NK-92 (cell line): ENCODE data around the gene SNX4.
"Not testable (repeated sequence)": the region's sequence is repeated elsewhere in the genome, so short reads cannot be mapped to it uniquely, and the experiment has no call there.

Experiments used
- DNase-seq: peaks from one replicate; lab custom pipeline; 2025; ENCODE audit not compliant: unreplicated experiment; lab: John Stamatoyannopoulos, UW

The SNX4 gene

DNA sequence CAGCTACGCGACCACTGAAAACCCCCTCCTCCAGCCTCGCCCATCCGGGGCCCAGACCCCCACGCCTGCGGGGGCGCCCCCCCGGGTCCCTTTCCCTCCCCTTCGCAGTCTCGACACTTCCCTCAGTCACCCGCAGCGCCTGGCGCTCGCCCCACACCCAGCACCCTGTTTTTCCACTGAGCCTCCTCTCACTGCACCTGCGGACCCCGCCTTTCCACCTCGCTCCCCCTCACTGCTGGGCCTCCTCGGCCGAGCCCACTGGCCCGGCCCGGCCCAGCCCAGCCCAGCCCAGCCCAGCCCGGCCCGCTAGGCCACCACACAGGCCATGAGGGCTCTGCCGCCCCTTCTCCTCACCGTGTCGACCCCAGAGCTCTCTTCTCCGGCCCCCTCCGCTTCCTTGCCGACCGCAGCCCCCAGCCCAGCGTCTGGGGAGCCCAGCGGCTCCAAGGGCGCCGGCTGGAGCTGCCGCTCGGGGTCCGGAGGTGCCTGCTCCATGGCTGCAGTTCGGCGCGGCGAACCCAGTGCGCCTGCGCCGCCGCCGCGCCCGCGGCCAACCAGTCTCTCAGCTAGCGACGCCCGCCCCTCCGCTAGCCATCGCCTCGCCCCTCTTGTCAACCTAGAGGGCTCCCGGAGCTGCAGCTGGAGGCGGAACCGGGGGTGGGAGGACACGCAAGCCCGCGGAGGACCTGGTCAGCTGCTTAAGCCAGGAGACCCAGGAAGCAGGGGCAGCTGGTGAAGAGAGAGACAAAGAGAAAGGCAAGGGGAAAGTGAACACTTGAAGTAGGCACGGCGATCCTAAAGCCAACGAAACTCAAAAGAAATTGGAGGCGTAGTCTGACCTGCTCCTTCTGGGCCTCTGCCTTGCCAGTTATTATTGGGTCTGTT lies at the start of gene SNX4:
Gene SNX4 (minus strand): TSS at position 525 of the 885 bp plus-strand sequence. CDS start 30 bp downstream, at position 495.
- peak; percentile 65 for DNase-seq

DNA sequence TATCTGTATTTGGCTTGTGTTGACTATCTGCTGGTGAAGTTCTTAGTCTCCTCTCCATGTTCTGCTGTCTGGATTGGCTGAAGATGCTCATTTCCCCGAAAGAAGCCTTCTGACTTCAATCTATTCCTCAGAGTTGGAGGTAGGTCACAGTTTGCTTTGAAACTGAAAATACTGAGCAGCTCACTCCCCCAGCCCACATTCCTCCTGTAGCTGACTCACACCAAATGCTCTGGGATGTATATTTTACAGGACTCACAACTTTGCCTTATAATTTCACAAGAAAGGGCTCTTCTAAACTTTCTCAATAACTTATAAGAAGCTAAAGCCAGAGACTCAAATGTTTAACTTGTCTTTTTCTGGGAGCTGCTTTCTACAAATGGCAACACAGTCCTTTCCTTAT lies 36.3 kb upstream of the SNX4 start:
- DNase-seq: no peak

DNA sequence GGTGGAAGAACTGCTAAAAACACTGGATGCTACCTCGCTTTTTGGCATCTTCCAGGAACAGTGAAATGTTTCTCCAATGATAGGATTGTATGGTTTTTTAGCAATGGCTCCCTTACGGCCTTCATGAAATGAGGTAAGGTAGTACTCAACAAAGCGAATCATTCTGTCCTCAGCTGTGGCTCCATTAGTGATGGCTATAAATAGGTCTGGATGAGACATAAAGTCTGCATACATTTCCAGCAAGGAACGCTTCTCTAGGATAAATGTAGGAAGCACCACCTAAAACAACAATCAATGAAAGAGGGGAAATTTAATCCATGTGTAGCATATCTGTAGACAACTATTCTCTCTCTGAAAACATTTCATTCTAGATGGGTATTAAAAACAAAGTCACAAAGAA lies 32.4 kb upstream of the SNX4 start:
- no peak for DNase-seq

DNA sequence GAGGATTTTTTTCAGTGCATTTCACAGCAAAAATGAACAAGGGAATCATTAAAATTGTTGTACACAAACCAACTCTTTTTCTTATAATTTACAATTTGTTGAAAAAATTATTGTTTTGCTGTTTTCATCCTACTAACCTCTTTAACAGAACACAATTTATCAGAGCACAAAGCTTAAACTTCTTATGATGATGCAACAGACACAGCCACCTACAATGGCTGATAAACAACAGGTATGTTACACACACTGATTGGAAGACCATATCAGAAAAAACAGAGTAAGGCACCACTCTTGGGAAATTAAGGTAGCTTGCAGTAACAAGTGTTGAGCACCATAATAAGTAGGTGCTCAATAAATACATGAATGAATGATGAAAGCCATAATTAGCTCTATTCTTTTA lies 8.9 kb upstream of the SNX4 start:
- DNase-seq: no peak

DNA sequence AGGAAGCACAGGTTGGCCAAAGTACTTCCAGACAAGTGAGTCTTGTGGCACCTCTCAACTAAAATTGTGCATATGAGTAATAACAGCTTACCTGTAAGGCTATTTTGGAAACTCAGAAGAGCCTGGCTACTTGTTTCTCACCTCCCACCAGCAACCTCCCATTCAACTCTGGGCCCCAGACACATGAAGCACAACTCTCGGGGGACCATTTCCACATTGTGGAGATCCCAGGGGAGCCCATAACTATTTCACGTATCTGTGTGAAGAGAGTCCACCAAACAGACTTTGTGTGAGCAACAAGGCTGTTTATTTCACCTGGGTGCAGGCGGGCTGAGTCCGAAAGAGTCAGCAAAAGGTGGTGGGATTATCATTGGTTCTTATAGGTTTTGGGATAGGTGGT lies 5.2 kb upstream of the SNX4 start:
- DNase-seq: no peak

DNA sequence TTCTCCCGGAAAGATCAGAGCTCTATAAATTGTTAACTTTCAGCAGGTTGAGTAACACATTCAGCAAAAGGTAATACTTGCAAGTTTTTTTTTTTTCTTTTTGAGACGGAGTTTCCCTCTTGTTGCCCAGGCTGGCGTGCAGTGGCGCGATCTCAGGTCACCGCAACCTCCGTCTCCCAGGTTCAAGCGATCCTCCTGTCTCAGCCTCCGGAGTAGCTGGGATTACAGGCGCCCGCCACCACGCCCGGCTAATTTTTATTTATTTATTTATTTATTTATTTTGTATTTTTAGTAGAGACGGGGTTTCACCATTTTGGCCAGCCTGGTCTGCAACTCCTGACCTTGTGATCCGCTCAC lies 539 bp upstream of the SNX4 start:
- not testable (repeated sequence) for DNase-seq

DNA sequence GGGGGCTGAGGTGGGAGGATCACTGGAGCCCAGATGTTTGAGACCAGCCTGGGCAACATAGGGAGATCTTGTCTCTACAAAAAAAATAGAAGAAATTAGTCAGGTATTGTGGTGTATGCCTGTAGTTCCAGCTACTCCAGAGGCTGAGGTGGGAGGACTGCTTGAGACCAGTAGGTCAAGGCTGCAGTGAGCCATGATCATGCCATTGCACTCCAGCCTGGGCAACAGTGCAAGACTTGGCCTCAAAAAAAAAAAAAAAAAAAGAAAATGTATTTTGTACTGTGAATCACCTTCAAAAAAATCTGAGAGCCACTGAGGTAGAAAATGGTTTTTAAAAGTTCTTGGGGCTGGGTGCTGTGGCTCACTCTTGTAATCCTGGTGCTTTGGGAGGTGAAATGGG lies 4.6 kb downstream of the SNX4 start:
- no peak for DNase-seq

DNA sequence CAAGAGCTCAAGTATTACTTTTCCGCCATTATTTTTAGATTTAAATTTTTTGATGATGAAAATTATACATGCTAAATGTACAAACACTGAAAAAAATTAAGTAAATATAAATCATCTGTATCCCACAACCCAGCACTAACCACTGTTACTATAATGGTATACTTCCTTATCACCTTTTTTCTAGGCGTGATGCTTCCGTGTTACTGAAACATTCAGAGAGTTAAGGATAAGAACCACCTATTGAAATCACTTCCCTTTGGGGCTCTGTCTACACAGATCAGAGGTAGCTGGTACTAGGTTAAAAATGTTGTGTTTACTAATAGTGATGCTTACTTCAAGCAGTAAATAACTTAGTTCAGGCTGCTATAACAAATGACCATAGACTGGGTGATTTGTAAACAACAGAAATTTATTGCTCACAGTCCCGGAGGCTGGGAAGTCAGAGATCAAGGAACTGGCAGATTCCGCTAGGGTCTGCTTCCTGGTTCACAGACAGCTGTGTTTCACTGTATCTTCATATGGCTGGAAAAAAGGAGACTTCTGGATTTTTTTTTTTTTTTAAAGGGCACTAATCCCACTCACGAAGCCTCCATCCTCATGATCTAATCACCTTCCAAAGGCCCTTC lies 6.4 kb downstream of the SNX4 start:
- DNase-seq: no peak

DNA sequence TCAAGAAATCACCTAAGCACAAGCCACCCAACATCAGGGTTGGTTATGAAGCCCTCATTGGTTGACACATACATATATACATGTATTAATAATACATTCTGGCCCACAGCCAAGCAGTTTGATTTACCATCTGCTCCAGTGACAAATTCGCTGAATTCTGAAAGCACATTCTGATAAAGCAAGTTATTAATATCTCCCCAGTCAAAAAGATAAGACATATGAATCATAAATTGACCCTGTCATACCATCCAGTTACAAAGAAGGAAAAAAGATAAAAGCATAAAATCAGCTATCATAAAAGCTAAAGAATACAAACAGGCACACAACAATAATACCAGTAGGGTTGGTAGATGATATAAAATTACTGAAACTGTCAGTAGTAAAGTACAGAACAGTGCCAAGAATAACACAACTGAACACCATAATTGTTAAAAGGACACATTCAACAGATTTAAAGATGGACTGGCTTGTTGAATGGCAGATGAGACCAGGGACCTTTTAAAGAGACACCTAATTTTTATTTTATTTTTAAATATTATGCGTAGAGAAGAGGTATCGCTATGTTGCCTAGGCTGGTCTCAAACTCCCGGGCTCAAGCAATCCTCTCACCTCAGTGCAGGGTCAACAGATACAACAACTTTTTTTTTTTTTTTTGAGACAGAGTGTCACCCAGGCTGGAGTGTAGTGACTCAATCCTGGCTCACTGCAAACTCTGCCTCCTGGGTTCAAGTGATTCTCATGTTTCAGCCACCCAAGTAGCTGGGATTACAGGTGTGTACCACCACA lies 7.7 kb downstream of the SNX4 start:
- no peak for DNase-seq

DNA sequence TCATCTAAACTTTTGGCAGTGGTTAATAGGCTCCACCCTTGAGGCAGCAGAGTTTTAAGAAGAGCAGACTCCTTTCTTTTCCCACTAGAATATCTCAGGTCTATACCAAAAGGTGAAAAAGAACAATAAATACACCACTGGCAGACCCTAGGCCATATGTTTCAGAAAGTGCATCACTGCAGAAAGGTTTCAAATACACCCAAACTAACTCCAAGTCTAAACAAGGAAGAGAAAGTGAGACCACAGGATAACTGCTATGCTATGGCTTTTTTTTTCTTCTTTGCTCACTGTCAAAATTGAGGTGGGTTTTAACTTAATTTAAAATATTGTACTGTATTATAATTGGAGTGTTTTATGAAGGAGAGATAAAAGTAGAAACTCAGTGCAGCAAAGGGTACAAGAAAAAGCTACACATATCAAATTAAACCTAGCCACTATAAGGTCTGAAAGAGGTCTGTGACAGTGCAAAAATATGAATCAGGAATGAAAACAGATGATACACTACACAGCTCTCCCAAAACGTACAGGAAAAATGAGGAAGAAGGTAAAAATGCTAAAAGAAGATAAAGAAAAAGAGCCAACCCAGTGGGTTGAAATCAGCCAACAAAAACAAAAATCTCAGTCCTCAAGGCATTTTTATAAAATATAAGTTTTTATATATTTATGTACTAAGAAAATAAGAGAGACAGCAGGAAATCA lies 8.4 kb downstream of the SNX4 start:
- no peak for DNase-seq

DNA sequence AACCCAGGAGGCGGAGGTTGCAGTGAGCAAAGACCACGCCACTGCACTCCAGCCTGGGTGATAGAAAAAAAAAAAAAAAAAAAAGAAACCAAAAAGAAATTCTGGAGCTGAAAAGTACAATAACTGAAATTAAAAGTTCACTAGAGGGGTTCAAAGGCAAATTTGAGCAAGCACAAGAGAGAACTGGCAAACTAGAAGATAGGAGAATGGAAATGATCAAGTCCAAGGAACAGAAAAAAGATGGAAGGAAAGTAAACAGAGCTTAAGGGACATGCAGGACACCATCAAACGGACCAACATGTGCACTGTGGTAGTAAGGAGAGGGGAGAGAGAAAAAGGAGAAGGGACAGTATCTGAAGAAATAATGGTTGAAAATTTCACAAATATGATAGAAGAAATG lies 12.9 kb downstream of the SNX4 start:
- DNase-seq: no peak

DNA sequence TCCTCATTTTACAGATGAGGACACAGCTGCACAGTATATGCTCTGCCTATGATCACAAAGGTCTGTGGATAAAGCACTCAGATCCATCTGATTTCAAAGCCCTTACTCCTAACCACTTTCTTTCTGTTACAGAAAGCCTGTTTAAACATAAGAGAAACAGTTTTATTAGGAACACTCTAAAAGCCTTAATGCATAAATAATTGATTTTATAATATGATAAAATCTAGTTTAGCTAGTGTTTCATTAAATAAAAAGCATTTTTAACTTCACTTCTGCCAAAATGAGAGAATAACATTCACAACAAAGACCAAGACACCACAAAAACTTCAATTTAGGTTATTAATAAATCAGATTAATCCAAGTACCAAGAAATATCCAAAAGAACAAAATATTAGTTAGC lies 21.4 kb downstream of the SNX4 start:
- DNase-seq: no peak

DNA sequence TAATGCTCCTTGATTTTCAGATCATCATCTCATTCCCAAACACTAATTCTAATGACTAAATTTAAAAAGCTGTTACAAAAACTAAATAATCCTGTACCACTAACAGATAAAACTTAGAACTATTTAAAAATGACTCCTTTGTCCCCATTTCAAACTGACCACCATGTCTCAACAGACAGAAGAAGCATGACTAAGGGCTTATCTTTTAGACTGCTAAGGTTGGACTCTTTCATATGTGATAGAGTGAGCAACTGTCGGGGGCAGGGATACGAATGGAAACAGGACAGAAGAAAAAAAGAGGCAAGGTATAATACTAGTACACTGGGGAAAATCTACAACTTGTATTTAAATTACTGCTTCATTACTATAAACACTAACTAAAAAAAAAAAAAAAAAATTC lies 23.3 kb downstream of the SNX4 start:
- no peak for DNase-seq

DNA sequence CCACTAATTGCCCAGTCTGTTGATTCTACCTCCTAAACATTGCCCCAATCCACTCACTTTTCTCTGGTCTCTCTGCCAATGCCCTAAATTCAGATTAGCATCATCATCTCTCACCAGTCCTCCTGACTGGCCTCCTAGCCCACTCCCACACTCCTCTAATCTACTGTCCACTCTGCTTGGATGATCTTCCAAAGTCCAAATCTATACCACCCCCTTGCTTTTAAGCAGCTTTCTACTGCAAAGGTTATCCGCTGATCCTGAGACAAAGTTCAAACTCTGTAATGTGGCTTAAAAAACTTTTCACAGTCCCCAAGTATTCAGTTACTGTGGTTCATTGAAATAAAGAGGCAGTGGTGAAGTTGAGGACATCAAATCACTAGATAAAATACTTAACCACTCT lies 37.6 kb downstream of the SNX4 start:
- no peak for DNase-seq

DNA sequence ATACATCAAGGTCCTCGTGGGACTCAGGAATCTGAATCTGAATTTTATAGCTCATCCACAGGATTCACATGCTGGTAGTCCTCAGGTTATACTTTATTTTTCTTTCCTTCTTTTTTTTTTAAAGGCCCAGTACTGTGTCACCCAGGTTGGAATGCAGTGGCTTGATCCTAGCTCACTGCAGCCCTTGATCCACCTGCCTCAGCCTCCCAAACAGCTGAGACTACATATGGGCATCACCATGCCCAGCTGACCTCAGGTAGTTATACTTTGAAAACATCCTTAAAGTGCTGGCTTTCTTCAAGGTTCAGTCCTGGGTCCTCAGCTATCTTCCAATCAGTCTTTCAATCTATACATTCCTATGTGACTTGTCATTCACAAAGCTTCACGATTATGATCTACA lies 38.2 kb downstream of the SNX4 start:
- DNase-seq: no peak

DNA sequence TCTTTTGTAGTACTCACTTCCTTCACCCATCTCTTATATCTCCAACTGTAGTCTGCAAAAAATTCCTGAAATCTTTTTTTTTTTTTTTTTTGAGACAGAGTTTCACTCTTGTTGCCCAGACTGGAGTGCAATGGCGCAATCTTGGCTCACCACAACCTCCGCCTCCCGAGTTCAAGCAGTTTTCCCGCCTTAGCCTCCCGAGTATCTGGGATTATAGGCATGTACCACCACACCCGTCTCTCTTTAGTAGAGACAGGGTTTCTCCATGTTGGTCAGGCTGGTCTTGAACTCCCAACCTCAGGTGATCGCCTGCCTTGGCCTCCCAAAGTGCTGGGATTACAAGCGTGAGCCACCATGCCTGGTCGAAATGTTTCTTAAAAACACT lies 38.6 kb downstream of the SNX4 start:
- not testable (repeated sequence) for DNase-seq

DNA sequence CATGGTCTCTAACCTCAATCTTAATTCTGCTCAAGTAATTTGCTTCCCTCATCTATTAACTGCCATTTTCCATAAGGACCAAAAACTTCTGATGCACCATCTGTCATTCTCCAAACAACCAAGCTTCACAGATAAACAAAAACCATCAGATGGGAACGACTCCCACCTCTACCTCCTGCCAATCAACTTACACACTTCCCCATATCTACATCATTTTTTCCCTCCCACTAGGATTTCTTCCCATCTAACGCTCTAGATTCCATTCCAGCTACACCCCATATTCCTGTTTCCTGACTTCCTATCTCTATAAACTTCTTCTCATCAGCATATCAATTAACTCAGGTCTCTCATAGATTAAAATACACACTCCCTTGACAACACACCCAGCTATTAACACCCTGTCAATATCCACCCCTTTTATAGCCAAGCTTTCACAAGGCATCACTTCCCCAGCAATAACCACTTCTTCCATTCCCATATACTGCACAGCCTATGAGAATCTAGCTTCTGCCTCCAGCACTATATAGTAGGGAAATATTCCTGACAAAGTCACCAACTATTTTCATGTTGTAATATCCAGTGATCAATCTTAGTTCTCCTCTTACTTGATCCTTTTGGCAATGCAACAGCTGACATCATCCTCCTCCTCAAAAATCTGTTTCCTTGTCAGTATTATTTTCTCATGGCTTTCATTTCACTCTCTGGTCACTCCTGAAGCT lies 39.2 kb downstream of the SNX4 start:
- DNase-seq: no peak

DNA sequence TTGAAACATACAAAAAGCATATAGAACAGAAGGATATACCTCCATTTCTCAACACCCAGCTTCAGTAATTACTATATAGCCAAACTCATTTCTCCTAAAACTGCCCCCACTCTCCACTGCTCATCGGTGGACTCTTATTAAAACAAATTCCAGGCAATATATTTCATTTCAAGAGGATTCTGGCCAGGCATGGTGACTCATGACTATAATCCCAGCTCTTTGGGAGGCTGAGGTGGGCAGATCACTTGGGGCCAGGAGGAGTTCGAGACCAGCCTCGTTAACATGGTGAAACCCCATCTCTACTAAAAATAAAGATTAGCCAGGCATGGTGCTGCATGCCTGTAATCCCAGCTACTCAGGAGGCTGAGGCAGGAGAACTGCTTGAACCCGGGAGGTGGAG lies 40.9 kb downstream of the SNX4 start:
- no peak for DNase-seq

DNA sequence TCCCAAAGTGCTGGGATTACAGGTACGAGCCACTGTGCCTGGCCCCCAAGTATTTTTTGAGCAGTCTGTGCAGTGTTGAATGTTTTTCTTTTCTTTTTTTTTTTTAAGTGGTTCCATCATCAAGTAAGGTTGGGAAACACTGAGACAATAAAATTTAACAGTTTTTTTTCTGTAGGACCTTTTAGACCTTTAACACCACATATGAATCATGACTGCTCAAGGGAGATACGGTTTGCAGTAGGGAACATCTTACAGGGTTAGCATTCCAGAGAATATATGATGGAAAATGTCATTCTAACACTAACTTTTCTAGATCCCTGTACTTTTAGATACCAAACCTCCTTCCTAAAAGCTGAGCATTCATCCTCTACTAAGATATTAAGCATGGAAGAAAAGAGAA lies 41.7 kb downstream of the SNX4 start:
- no peak for DNase-seq

DNA sequence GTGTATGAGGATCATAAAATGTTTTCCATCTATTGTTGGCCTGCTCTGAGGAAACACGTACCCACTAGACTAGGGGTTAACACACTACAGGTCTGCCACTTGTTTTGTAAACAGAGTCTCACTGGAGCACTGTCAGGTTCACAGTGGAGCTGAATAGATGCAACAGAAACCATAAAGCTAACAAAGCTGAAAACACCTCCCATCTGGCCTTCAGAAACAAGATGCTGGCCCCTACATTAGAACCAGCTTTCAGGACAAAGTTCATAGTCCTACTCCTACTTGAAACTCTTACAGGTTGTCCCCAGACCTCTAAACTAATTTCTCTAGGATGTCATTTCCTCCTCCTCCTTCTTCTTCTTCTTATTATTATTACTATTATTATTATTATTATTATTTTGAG lies 42.3 kb downstream of the SNX4 start:
- DNase-seq: no peak

DNA sequence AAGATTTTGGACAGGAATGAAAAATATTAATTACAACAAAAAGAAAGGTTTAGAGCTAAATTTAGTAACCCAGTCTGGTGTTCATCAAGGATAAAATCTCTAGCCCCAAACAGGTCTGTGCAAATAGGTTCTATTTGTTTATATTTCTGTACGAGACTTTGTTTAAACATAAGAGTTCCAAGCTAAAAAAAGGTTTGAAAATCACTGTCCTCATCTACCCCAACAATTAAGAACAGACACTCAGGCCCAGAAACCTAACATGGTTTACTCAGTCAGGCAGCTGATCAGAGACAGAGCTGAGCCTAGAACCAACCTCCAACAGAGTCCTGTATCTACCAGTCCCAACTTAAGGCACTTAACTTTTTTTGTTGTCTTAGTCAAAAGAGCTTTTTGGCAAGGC lies 49.3 kb downstream of the SNX4 start:
- DNase-seq: no peak
